OCI-LY1 (cell line): ENCODE measurements around the gene PEBP1.

Source experiments
- H2AFZ ChIP-seq: fragments of 200-600 bp; sonication (generic), shearing (Covaris generic); 2 replicates; pipeline ENCODE4 v1.6.0; 2014; ENCODE audit warnings: antibody characterized with exemption, mild to moderate bottlenecking, low read length
- H3F3A ChIP-seq: fragments of 200-600 bp; sonication (generic), shearing (Covaris generic); 2 replicates; pipeline ENCODE4 v1.6.0; 2014; ENCODE audit warnings: mild to moderate bottlenecking, antibody characterized with exemption, low read length, moderate library complexity; ENCODE audit not compliant: insufficient read depth
- H3K27ac ChIP-seq: fragments of 200-600 bp; sonication (generic); 2 replicates; pipeline ENCODE4 v1.5.1; 2014; ENCODE audit warnings: low read length, mixed run types, mild to moderate bottlenecking, low read depth; ENCODE audit not compliant: poor library complexity, severe bottlenecking
- H3K27me3 ChIP-seq: fragments of 200-600 bp; sonication (generic); 2 replicates; pipeline ENCODE4 v1.6.0; 2014; ENCODE audit warnings: antibody characterized with exemption, mild to moderate bottlenecking, low read length, moderate library complexity; ENCODE audit not compliant: insufficient read depth
- H3K36me3 ChIP-seq: fragments of 200-600 bp; sonication (generic); 2 replicates; pipeline ENCODE4 v1.6.1; 2014; ENCODE audit warnings: mild to moderate bottlenecking, antibody characterized with exemption, low read length, moderate library complexity, mixed read lengths; ENCODE audit not compliant: insufficient read depth
- H3K4me1 ChIP-seq: fragments of 200-600 bp; sonication (generic); 2 replicates; pipeline ENCODE4 v1.5.1; 2014; ENCODE audit warnings: mild to moderate bottlenecking, low read length, moderate library complexity; ENCODE audit not compliant: insufficient read depth, severe bottlenecking
- H3K4me2 ChIP-seq: fragments of 200-600 bp; sonication (generic), shearing (Covaris generic); 2 replicates; pipeline ENCODE4 v1.6.1; 2014; ENCODE audit warnings: low read length
- H3K4me3 ChIP-seq: fragments of 200-600 bp; sonication (generic); 2 replicates; pipeline ENCODE4 v1.5.1; 2014; ENCODE audit warnings: low read length, low read depth, mild to moderate bottlenecking, mixed read lengths; ENCODE audit not compliant: poor library complexity, severe bottlenecking
- H3K79me2 ChIP-seq: fragments of 200-600 bp; shearing (Covaris generic); 2 replicates; pipeline ENCODE4 v1.6.1; 2016; ENCODE audit warnings: mixed run types, low read length, mixed read lengths; ENCODE audit not compliant: insufficient read depth
- H3K9ac ChIP-seq: fragments of 200-600 bp; sonication (generic), shearing (Covaris generic); 2 replicates; pipeline ENCODE4 v1.6.1; 2014; ENCODE audit warnings: mild to moderate bottlenecking, low read length, mixed read lengths
- H3K9me2 ChIP-seq: fragments of 200-600 bp; sonication (generic), shearing (Covaris generic); 2 replicates; pipeline ENCODE4 v1.6.1; 2014; ENCODE audit warnings: low read depth, mild to moderate bottlenecking, low read length, mixed read lengths
- H3K9me3 ChIP-seq: fragments of 200-600 bp; shearing (Covaris generic); 2 replicates; pipeline ENCODE4 v1.6.1; 2014; ENCODE audit warnings: low read length, mixed read lengths
- H4K20me1 ChIP-seq: fragments of 200-600 bp; sonication (generic), shearing (Covaris generic); 2 replicates; pipeline ENCODE4 v1.6.0; 2016; ENCODE audit warnings: mild to moderate bottlenecking, low read length; ENCODE audit not compliant: insufficient read depth
- CTCF ChIP-seq: fragments of 200-600 bp; sonication (generic), shearing (Covaris generic); IDR thresholded peaks from 2 replicates; pipeline ENCODE4 v1.5.1; 2017; ENCODE audit warnings: mild to moderate bottlenecking, antibody characterized with exemption, low read length, moderate library complexity, mixed read lengths
- EZH2 ChIP-seq: fragments of 200-600 bp; sonication (generic), shearing (Covaris generic); IDR thresholded peaks from 2 replicates; pipeline ENCODE4 v1.8.0; 2017; ENCODE audit warnings: borderline replicate concordance, mixed run types, mild to moderate bottlenecking, antibody characterized with exemption, low read length, moderate library complexity, mixed read lengths

Gene PEBP1

DNA sequence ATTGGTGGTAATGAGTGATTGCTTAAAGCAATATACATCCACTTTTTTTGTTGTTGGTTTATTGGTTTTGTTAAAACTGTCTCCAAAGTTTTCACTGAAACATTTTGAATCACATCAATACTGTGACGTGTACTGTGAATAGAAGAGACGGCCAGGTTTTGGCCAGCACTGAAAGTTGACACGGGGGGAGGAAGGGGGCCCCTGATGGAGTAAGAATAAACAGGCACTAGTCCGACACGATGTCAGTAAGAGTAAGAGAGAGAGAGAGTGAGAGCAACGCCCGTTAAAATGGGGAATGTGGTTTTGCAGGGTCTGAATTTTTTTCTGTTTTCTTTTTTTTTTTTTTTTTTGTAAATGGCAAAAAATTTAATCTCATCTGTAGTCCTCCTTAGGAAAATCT, 14.7 kb downstream of the PEBP1 start:
- H3K9me3 ChIP-seq = no peaks in the 10 kb centered on the region
- no peak overlapping the region for H3K9ac ChIP-seq
- peaks cover 33% of the 10 kb centered on the region for H3K36me3 ChIP-seq

DNA sequence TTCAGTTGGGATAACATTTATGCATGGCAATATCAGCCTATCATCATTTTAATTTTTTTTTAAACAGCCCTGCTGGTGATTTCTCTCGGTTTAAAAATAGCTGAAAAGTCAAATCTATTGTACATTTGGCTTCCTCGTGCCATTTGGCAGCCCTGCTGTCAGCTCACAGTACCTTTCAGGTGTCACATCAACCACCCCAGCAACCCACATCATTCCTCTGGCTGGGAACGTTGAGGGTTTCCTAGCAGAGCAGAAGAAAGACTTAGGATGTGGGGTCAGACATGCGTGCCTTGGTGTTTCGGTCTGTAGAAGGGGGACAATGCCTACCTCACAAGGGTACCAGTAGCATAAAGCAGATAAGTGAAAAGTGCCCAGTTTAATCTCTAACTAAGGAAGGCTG, 15.8 kb downstream of the PEBP1 start:
- H3K9me3 ChIP-seq = no peaks in the 10 kb centered on the region
- no peak overlapping the region for H3K9ac ChIP-seq
- no peak overlapping the region for H3K4me3 ChIP-seq

More for the DNA sequence above, 14.7 kb downstream of the PEBP1 start:
- no peak overlapping the region for H3K4me3 ChIP-seq
- no peaks in the 10 kb centered on the region for H4K20me1 ChIP-seq
- no peaks in the 10 kb centered on the region for H3F3A ChIP-seq
- no peak overlapping the region for H3K27ac ChIP-seq
- H3K79me2 ChIP-seq = no peaks in the 10 kb centered on the region
- H3K27me3 ChIP-seq = no peaks in the 10 kb centered on the region
- no peaks in the 10 kb centered on the region for H3K4me1 ChIP-seq
- H3K9me2 ChIP-seq = no peaks in the 10 kb centered on the region
- no peak overlapping the region for H2AFZ ChIP-seq
- no peak overlapping the region for H3K4me2 ChIP-seq
- TF ChIP-seq EZH2 (no peak), CTCF (no peak)

GRCh38 chr12:118160536-118160935, 24.6 kb downstream of the PEBP1 start:
- Histone ChIP-seq H4K20me1 (no peaks in the 10 kb centered on the region), H3F3A (no peaks in the 10 kb centered on the region), H3K4me3 (no peak overlapping the region), H3K4me1 (no peaks in the 10 kb centered on the region), H3K9ac (no peak overlapping the region), H3K79me2 (no peaks in the 10 kb centered on the region), H3K4me2 (no peak overlapping the region), H2AFZ (no peak overlapping the region), H3K36me3 (peaks cover 49% of the 10 kb centered on the region), H3K9me2 (no peaks in the 10 kb centered on the region), H3K9me3 (no peaks in the 10 kb centered on the region), H3K27ac (no peak overlapping the region), H3K27me3 (no peaks in the 10 kb centered on the region)
- TF ChIP-seq EZH2 (no peak), CTCF (no peak)

More for the DNA sequence above, 15.8 kb downstream of the PEBP1 start:
- no peak overlapping the region for H2AFZ ChIP-seq
- H3K27ac ChIP-seq = no peak overlapping the region
- H4K20me1 ChIP-seq = no peaks in the 10 kb centered on the region
- H3K4me1 ChIP-seq = no peaks in the 10 kb centered on the region
- H3K4me2 ChIP-seq = no peak overlapping the region
- H3F3A ChIP-seq = no peaks in the 10 kb centered on the region
- no peaks in the 10 kb centered on the region for H3K27me3 ChIP-seq
- peaks cover 24% of the 10 kb centered on the region for H3K36me3 ChIP-seq
- no peak for TF ChIP-seq EZH2
- no peak for TF ChIP-seq CTCF
- no peaks in the 10 kb centered on the region for H3K79me2 ChIP-seq
- H3K9me2 ChIP-seq = no peaks in the 10 kb centered on the region
